A549 (cell line): ENCODE results near the gene ARID5B. TPM values are rescaled to one million over a fixed set of nuclear protein-coding genes. Genes with fewer than 3 reads are reported as not detected.

ENCODE experiments used
- ATAC-seq, 2 experiments: fragments of 200-7000 bp in 1 of 2; fragments of >200 bp in 1 of 2; cut with Nextera tagmentation in 1 of 2; cut with Tn5 transposase in 1 of 2; 3 replicates each; pipeline versions ENCODE4 v1.8.0 to v1.9.1; 2018 to 2020; ENCODE audit warnings: mild to moderate bottlenecking in 1 of 2, moderate library complexity in 1 of 2
- CTCF ChIA-PET: fragments of 300-600 bp; sonication (Branson Sonifier 250); formaldehyde crosslinking; extraction: SDS; loops from one replicate; lab custom pipeline; 2021; ENCODE audit warnings: antibody characterized with exemption, inconsistent platforms; lab: Yijun Ruan, JAX
- POLR2A ChIA-PET: fragments of 350-600 bp; formaldehyde crosslinking; extraction: SDS; loops from one replicate; lab custom pipeline; 2021; ENCODE audit warnings: antibody characterized with exemption, inconsistent platforms; lab: Yijun Ruan, JAX
- DNase-seq, 2 experiments: peaks; one replicate each; pipeline versions ENCODE4 v3.0.0 to v3.0.0-alpha.2; 2011 to 2016; ENCODE audit warnings: low read depth in 1 of 2, low spot score in 1 of 2
- FAIRE-seq: peaks from 2 replicates; lab custom pipeline; 2011; peaks lifted over from hg19 to GRCh38; lab: Jason Lieb, UNC
- H3K27ac ChIP-seq, 2 experiments: fragments of >200 bp; sonication (Bioruptor Twin); formaldehyde crosslinking; 3 replicates each; pipeline ENCODE4 v1.5.1; 2016 to 2017
- H3K4me1 ChIP-seq: fragments of >200 bp; sonication (Bioruptor Twin); formaldehyde crosslinking; 3 replicates; pipeline ENCODE4 v1.6.1; 2016
- H3K4me2 ChIP-seq: fragments of >200 bp; sonication (Bioruptor Twin); formaldehyde crosslinking; 3 replicates; pipeline ENCODE4 v1.6.1; 2016
- H3K4me3 ChIP-seq: fragments of >200 bp; sonication (Bioruptor Twin); formaldehyde crosslinking; 3 replicates; pipeline ENCODE4 v1.5.1; 2016
- H3K9me3 ChIP-seq: fragments of >200 bp; sonication (Bioruptor Twin); formaldehyde crosslinking; 3 replicates; pipeline ENCODE4 v1.6.1; 2016
- EHMT2 ChIP-seq: fragments of 200-600 bp; sonication (generic); IDR thresholded peaks from 2 replicates; pipeline ENCODE4 v1.6.1; 2016; ENCODE audit warnings: antibody characterized with exemption, low read depth, mild to moderate bottlenecking, moderate library complexity
- EP300 ChIP-seq, 2 experiments: fragments of >200 bp; sonication (Bioruptor Twin); formaldehyde crosslinking; IDR thresholded peaks; 2 replicates in 1 of 2; 3 replicates in 1 of 2; pipeline ENCODE4 v1.6.1; 2016 to 2017
- HOXA7 ChIP-seq: fragments of 250-450 bp; sonication (Bioruptor Pico); IDR thresholded peaks from 2 replicates; pipeline ENCODE4 v1.5.0; 2020; ENCODE audit warnings: mild to moderate bottlenecking, moderate library complexity
- HOXB5 ChIP-seq: fragments of 250-450 bp; sonication (Bioruptor Pico); IDR thresholded peaks from 2 replicates; pipeline ENCODE4 v1.5.0; 2020; ENCODE audit warnings: mild to moderate bottlenecking, moderate library complexity
- JUN ChIP-seq, 2 experiments: fragments of >200 bp; sonication (Bioruptor Twin); formaldehyde crosslinking; IDR thresholded peaks; 2 replicates in 1 of 2; 3 replicates in 1 of 2; pipeline ENCODE4 v1.6.1; 2016 to 2017
- KDM5A ChIP-seq: fragments of 200-600 bp; sonication (generic); IDR thresholded peaks from 2 replicates; pipeline ENCODE4 v1.6.1; 2016; ENCODE audit warnings: antibody characterized with exemption, mild to moderate bottlenecking
- PHF8 ChIP-seq: fragments of 200-600 bp; sonication (generic); IDR thresholded peaks from 2 replicates; pipeline ENCODE4 v1.6.1; 2016; ENCODE audit warnings: low read depth, mild to moderate bottlenecking, antibody characterized with exemption, moderate library complexity, borderline replicate concordance
- POLR2A ChIP-seq: IDR thresholded peaks from 2 replicates; pipeline ENCODE4 v1.6.1; 2012; ENCODE audit warnings: mild to moderate bottlenecking, low read length
- RAD21 ChIP-seq, 2 experiments: fragments of >200 bp in 1 of 2; sonication (Bioruptor Twin) in 1 of 2; formaldehyde crosslinking in 1 of 2; IDR thresholded peaks in 1 of 2; conservative IDR thresholded peaks in 1 of 2; 2 replicates in 1 of 2; 3 replicates in 1 of 2; pipeline ENCODE4 v1.6.1; 2012 to 2018; ENCODE audit warnings: inconsistent platforms in 1 of 2
- RCOR1 ChIP-seq: fragments of 150-350 bp; IDR thresholded peaks from 2 replicates; pipeline ENCODE4 v1.6.1; 2014; ENCODE audit warnings: antibody characterized with exemption, low read length, low read depth
- RFX5 ChIP-seq: fragments of 450-650 bp; IDR thresholded peaks from 2 replicates; pipeline ENCODE4 v1.7.1; 2014; ENCODE audit warnings: antibody characterized with exemption, mild to moderate bottlenecking, moderate library complexity
- RNF2 ChIP-seq: fragments of 200-600 bp; sonication (generic); IDR thresholded peaks from 2 replicates; pipeline ENCODE4 v1.6.1; 2016; ENCODE audit warnings: low read depth, mild to moderate bottlenecking, antibody characterized with exemption, moderate library complexity, borderline replicate concordance
- TP53 ChIP-seq: fragments of 250-450 bp; sonication (Bioruptor Pico); IDR thresholded peaks from 2 replicates; pipeline ENCODE4 v1.5.0; 2021; ENCODE audit warnings: mild to moderate bottlenecking, moderate library complexity
- WGBS: methylation state at CpG from one replicate; pipeline ENCODE4 v1.1.6; 2017; ENCODE audit errors: missing lambda C conversion rate; 5-methylcytosine and 5-hydroxymethylcytosine counted together
- polyA plus RNA-seq, 4 experiments: library from polyadenylated mRNA; depleted of rRNA in 3 of 4; stranded (reverse); fragments of >200 nt; fragmentation: RNase III in 1 of 4; extraction: RNeasy Plus Mini Kit Qiagen cat#74134 plus additional on column Dnase treatment in 1 of 4; gene quantifications; 2 replicates in 3 of 4; 3 replicates in 1 of 4; pipeline ENCODE4 v1.2.3, GENCODE V29; 2011 to 2017
- TF ChIP-seq, protein P1 (sequence below): IDR thresholded peaks from 2 replicates; pipeline ENCODE4 v1.6.1; 2012
- TF ChIP-seq, protein P2 (sequence below): fragments of >200 bp; sonication (Bioruptor Twin); formaldehyde crosslinking; IDR thresholded peaks from 3 replicates; pipeline ENCODE4 v1.6.1; 2016
- TF ChIP-seq, protein P3 (sequence below): fragments of 150-350 bp; IDR thresholded peaks from 2 replicates; pipeline ENCODE4 v1.6.1; 2014; ENCODE audit warnings: low read depth, mild to moderate bottlenecking, low read length

ARID5B gene
- polyA plus RNA-seq, 2 of the 4 experiments (the other 2 are of a cell fraction) = 0.75 to 1.6 TPM

GRCh38 chr10:62062028-62062427 lies 160.5 kb downstream of the ARID5B start:
- WGBS = 52% methylated on average over 1 of the region's 1 CpG
- FAIRE-seq (no peak), DNase-seq (no peak), ATAC-seq (no peak)
- Histone ChIP-seq H3K27ac (no peak overlapping the region), H3K9me3 (no peaks in the 10 kb centered on the region), H3K4me2 (no peak overlapping the region), H3K4me1 (peaks cover 9% of the 10 kb centered on the region; the same call in 1 of the 3 replicates), H3K4me3 (no peak overlapping the region)
- no peak for TF ChIP-seq POLR2A
- TF ChIP-seq RAD21 (conservative IDR thresholded peaks at IDR 0.05 in 1 of 2, IDR thresholded peaks at IDR 0.05 in 1 of 2) = no peak
- no peak for TF ChIP-seq JUN (IDR thresholded peaks at IDR 0.05)
- no peak for TF ChIP-seq RCOR1
- TF ChIP-seq PHF8 = no peak
- no peak for TF ChIP-seq KDM5A
- TF ChIP-seq RFX5 = no peak
- TF ChIP-seq, protein P1, sequence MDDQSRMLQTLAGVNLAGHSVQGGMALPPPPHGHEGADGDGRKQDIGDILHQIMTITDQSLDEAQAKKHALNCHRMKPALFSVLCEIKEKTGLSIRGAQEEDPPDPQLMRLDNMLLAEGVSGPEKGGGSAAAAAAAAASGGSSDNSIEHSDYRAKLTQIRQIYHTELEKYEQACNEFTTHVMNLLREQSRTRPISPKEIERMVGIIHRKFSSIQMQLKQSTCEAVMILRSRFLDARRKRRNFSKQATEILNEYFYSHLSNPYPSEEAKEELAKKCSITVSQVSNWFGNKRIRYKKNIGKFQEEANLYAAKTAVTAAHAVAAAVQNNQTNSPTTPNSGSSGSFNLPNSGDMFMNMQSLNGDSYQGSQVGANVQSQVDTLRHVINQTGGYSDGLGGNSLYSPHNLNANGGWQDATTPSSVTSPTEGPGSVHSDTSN = no peak
- TF ChIP-seq, protein P2, sequence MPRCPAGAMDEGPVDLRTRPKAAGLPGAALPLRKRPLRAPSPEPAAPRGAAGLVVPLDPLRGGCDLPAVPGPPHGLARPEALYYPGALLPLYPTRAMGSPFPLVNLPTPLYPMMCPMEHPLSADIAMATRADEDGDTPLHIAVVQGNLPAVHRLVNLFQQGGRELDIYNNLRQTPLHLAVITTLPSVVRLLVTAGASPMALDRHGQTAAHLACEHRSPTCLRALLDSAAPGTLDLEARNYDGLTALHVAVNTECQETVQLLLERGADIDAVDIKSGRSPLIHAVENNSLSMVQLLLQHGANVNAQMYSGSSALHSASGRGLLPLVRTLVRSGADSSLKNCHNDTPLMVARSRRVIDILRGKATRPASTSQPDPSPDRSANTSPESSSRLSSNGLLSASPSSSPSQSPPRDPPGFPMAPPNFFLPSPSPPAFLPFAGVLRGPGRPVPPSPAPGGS = no peak
- no peak for TF ChIP-seq EHMT2
- no peak for TF ChIP-seq EP300 (IDR thresholded peaks at IDR 0.05)
- TF ChIP-seq HOXA7 (CRISPR knock-in tag) = no peak
- ChIA-PET POLR2A (no interaction called here), CTCF (interaction anchor here (0.8 to 2.9 kb wide), 2 partner anchors 15 to 23 kb away, joined by 3 to 10 read pairs; no protein-coding TSS in a partner anchor)

GRCh38 chr10:62062752-62063512 lies 161.4 kb downstream of the ARID5B start:
- no peak for ATAC-seq
- POLR2A ChIA-PET = no interaction called here
- Histone ChIP-seq H3K9me3 (no peaks in the 10 kb centered on the region), H3K4me1 (peaks cover 9% of the 10 kb centered on the region; the same call in 1 of the 3 replicates), H3K27ac (no peak overlapping the region; a peak in 1 of 6 replicates), H3K4me3 (no peak overlapping the region), H3K4me2 (no peak overlapping the region)
- no peak for FAIRE-seq
- CTCF ChIA-PET = interaction anchor here (2.9 kb wide), 1 partner anchor 24 kb away, joined by 10 read pairs; no protein-coding TSS in a partner anchor
- 81% methylated on average over 4 of the region's 4 CpGs for WGBS
- no peak for DNase-seq
- TF ChIP-seq HOXB5 (CRISPR knock-in tag) (no peak), RNF2 (no peak), TP53 (CRISPR knock-in tag) (no peak)
- TF ChIP-seq, protein P3, sequence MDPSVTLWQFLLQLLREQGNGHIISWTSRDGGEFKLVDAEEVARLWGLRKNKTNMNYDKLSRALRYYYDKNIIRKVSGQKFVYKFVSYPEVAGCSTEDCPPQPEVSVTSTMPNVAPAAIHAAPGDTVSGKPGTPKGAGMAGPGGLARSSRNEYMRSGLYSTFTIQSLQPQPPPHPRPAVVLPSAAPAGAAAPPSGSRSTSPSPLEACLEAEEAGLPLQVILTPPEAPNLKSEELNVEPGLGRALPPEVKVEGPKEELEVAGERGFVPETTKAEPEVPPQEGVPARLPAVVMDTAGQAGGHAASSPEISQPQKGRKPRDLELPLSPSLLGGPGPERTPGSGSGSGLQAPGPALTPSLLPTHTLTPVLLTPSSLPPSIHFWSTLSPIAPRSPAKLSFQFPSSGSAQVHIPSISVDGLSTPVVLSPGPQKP = no peak

DNA sequence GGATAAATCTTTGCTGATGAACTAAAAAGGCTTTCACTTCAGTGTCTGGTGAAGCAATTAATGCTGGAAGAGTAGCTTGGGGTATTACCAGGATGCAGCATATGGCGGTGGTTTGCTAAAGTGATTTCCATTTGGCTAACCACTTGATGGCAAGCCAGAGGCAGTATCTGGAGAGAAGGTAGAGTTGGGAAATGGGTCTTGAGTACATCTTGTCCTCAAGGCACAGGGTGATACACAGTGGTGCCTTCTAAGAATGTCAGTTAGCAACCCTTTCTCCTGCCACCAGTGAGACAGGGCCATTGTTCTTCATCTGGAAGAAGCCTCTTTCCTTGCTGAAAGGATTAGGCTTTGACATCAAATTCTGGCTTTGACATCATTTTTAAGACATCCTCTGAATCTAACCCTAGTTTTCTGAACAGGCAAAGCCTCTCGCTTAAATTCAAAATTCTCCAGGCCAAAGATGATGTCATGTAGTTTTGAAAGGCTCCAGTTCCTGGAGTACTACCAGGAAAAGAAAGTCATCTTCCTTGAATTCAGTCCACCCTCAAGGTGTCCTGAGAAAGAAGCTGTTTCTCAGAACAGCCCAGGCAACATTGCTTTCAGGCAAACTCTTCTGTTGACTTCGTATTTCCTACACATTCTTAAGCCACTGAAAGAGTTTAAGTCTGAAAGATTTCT lies 162.4 kb downstream of the ARID5B start:
- WGBS = 90% methylated on average over 3 of the region's 3 CpGs
- Histone ChIP-seq H3K4me3 (no peak overlapping the region), H3K27ac (no peak overlapping the region; a peak in 1 of 6 replicates), H3K4me1 (peaks cover 11% of the 10 kb centered on the region; the same call in 1 of the 3 replicates), H3K9me3 (no peaks in the 10 kb centered on the region), H3K4me2 (no peak overlapping the region)
- no peak for TF ChIP-seq RAD21 (conservative IDR thresholded peaks at IDR 0.05 in 1 of 2, IDR thresholded peaks at IDR 0.05 in 1 of 2)
- no peak for TF ChIP-seq PHF8
- ChIA-PET CTCF (interaction anchor here (1.6 to 2.9 kb wide), 2 partner anchors 25 to 181 kb away, joined by 4 to 10 read pairs; no protein-coding TSS in a partner anchor), POLR2A (no interaction called here)
- FAIRE-seq (no peak), ATAC-seq (no peak), DNase-seq (no peak)
